GM23338 (cell line): Measurements from ENCODE around the gene DAAM1. TPM values are rescaled to one million over a fixed set of nuclear protein-coding genes. Genes with fewer than 3 reads are reported as not detected.

Experiments used
- ATAC-seq: fragments of 200-7000 bp; cut with Tn5 transposase; 3 replicates; pipeline ENCODE4 v1.9.1; 2020
- DNase-seq: peaks from one replicate; pipeline ENCODE4 v3.0.0-alpha.2; 2015; ENCODE audit warnings: low spot score
- H2AFZ ChIP-seq: fragments of 200-600 bp; sonication (generic); 2 replicates; pipeline ENCODE4 v1.8.0; 2016; ENCODE audit warnings: antibody characterized with exemption, mild to moderate bottlenecking, moderate library complexity
- H3F3A ChIP-seq: fragments of 200-600 bp; sonication (generic); replicated peaks from 2 replicates; pipeline ENCODE4 v1.8.0; 2017; ENCODE audit warnings: antibody characterized with exemption, mixed run types, low read depth
- H3K27ac ChIP-seq: fragments of 200-600 bp; sonication (generic); 2 replicates; pipeline ENCODE4 v1.6.1; 2016; ENCODE audit warnings: low read depth
- H3K27me3 ChIP-seq: fragments of 200-600 bp; sonication (generic); 2 replicates; pipeline ENCODE4 v1.8.0; 2016; ENCODE audit warnings: mild to moderate bottlenecking, mixed run types, moderate library complexity; ENCODE audit not compliant: insufficient read depth
- H3K36me3 ChIP-seq: fragments of 200-600 bp; sonication (generic); 2 replicates; pipeline ENCODE4 v1.8.0; 2016; ENCODE audit warnings: mild to moderate bottlenecking; ENCODE audit not compliant: insufficient read depth
- H3K4me1 ChIP-seq: fragments of 200-600 bp; sonication (generic); 2 replicates; pipeline ENCODE4 v1.8.0; 2016; ENCODE audit warnings: mild to moderate bottlenecking, moderate library complexity; ENCODE audit not compliant: insufficient read depth
- H3K4me2 ChIP-seq: fragments of 200-600 bp; sonication (generic); 2 replicates; pipeline ENCODE4 v1.7.1; 2017; ENCODE audit warnings: mixed run types
- H3K4me3 ChIP-seq: fragments of 200-600 bp; sonication (generic); 2 replicates; pipeline ENCODE4 v1.6.1; 2016; ENCODE audit warnings: mixed run types
- H3K79me2 ChIP-seq: fragments of 200-600 bp; sonication (generic); replicated peaks from 2 replicates; pipeline ENCODE4 v1.8.0; 2017; ENCODE audit warnings: mild to moderate bottlenecking; ENCODE audit not compliant: insufficient read depth
- H3K9me2 ChIP-seq: fragments of 200-600 bp; sonication (generic); 2 replicates; pipeline ENCODE4 v1.8.0; 2017; ENCODE audit not compliant: insufficient read depth
- H4K20me1 ChIP-seq: fragments of 200-600 bp; sonication (generic); replicated peaks from 2 replicates; pipeline ENCODE4 v1.8.0; 2017; ENCODE audit warnings: mild to moderate bottlenecking; ENCODE audit not compliant: insufficient read depth
- H3K27ac Mint-ChIP-seq: 2 replicates; pipeline ENCODE4 v1.8.0; 2020; ENCODE audit warnings: inconsistent platforms, mild to moderate bottlenecking, moderate library complexity, mixed read lengths
- H3K27me3 Mint-ChIP-seq: 3 replicates; pipeline ENCODE4 v1.8.0; 2022; ENCODE audit warnings: low read depth, mild to moderate bottlenecking, moderate library complexity, mixed read lengths, inconsistent platforms; ENCODE audit not compliant: insufficient read depth, poor library complexity
- H3K36me3 Mint-ChIP-seq: 3 replicates; pipeline ENCODE4 v1.8.0; 2021; ENCODE audit warnings: low read depth, mild to moderate bottlenecking, inconsistent platforms, moderate library complexity, mixed read lengths
- H3K4me1 Mint-ChIP-seq: 3 replicates; pipeline ENCODE4 v1.8.0; 2020; ENCODE audit warnings: mild to moderate bottlenecking, inconsistent platforms, mixed read lengths
- H3K4me3 Mint-ChIP-seq: 3 replicates; pipeline ENCODE4 v1.8.0; 2021; ENCODE audit warnings: moderate library complexity, mild to moderate bottlenecking, inconsistent platforms, mixed read lengths
- H3K9me3 Mint-ChIP-seq: 3 replicates; pipeline ENCODE4 v1.8.0; 2020; ENCODE audit warnings: moderate library complexity, mild to moderate bottlenecking, inconsistent platforms, mixed read lengths
- EZH2 ChIP-seq: fragments of 200-600 bp; sonication (generic); IDR thresholded peaks from one replicate; pipeline ENCODE4 v1.8.0; 2017; ENCODE audit warnings: antibody characterized with exemption, mild to moderate bottlenecking, low read depth; ENCODE audit not compliant: unreplicated experiment
- JUNB ChIP-seq: IDR thresholded peaks from one replicate; pipeline ENCODE4 v1.6.1; 2016; ENCODE audit warnings: antibody characterized with exemption; ENCODE audit not compliant: unreplicated experiment
- NANOG ChIP-seq: IDR thresholded peaks from 2 replicates; pipeline ENCODE4 v1.6.1; 2016; ENCODE audit warnings: antibody characterized with exemption, borderline replicate concordance
- POLR2AphosphoS5 ChIP-seq: IDR thresholded peaks from 2 replicates; pipeline ENCODE4 v1.6.1; 2016; ENCODE audit warnings: antibody characterized with exemption, low read depth
- REST ChIP-seq: IDR thresholded peaks from one replicate; pipeline ENCODE4 v1.6.1; 2018; ENCODE audit warnings: antibody characterized with exemption; ENCODE audit not compliant: unreplicated experiment
- ZNF331 ChIP-seq: fragments of 250-450 bp; sonication (Bioruptor Pico); IDR thresholded peaks from 2 replicates; pipeline ENCODE4 v1.5.0; 2020; ENCODE audit warnings: low read depth, mild to moderate bottlenecking, moderate library complexity
- polyA plus RNA-seq: library from polyadenylated mRNA; unstranded; fragments of >200 nt; fragmentation: Nextera tagmentation; extraction: Ambion mirVana; gene quantifications from 2 replicates; pipeline ENCODE4 v1.2.1, GENCODE V29; 2016
- total RNA-seq: library from RNA; depleted of rRNA; stranded (reverse); fragments of >200 nt; shearing (Covaris generic); gene quantifications from 2 replicates; pipeline ENCODE4 v1.2.3, GENCODE V29; 2014
- TF ChIP-seq, protein P1 (sequence below): fragments of 250-450 bp; sonication (Bioruptor Pico); IDR thresholded peaks from 2 replicates; pipeline ENCODE4 v1.5.0; 2020; ENCODE audit warnings: mild to moderate bottlenecking, moderate library complexity

Gene DAAM1
- total and polyA plus RNA-seq, 2 experiments from 2014 or later = 36.3 to 42.1 TPM

DNA sequence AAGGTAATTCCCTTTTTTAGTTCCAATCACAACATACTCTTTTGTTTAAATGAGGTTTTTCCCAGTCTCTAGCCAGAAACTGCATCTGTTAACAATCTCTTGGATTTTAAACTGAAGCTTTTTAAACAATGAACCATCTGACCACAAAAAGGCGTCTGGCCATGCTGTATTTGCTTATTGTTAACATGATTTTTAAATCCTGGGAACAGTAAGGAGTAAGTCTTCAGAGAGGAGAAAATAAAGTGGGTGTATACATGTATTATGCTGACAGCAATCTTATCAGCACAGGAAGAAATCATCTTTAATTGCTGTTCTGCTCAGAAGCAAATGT, 106.2 kb downstream of the DAAM1 start:
- H3K27me3 Mint-ChIP-seq = no peaks in the 10 kb centered on the region
- ATAC-seq (no peak), DNase-seq (no peak)
- Histone ChIP-seq H3K4me3 (no peak overlapping the region), H4K20me1 (no peaks in the 10 kb centered on the region), H3K36me3 (peaks cover 3% of the 10 kb centered on the region; the same call in 1 of the 2 replicates), H3K9me2 (no peaks in the 10 kb centered on the region), H3K79me2 (no peaks in the 10 kb centered on the region), H3K4me1 (no peaks in the 10 kb centered on the region), H3F3A (no peaks in the 10 kb centered on the region), H3K27ac (no peak overlapping the region), H3K4me2 (no peak overlapping the region), H2AFZ (no peak overlapping the region), H3K27me3 (no peaks in the 10 kb centered on the region)
- no peaks in the 10 kb centered on the region for H3K9me3 Mint-ChIP-seq
- H3K4me3 Mint-ChIP-seq = no peak overlapping the region
- H3K36me3 Mint-ChIP-seq = peaks cover 7% of the 10 kb centered on the region; the same call in 1 of the 3 replicates
- TF ChIP-seq ZNF331 (CRISPR knock-in tag) = no peak
- H3K27ac Mint-ChIP-seq = no peak overlapping the region
- H3K4me1 Mint-ChIP-seq = no peaks in the 10 kb centered on the region

- Histone ChIP-seq H3K4me3 (no peak overlapping the region), H3K79me2 (no peaks in the 10 kb centered on the region), H3K27ac (no peak overlapping the region), H3F3A (no peaks in the 10 kb centered on the region), H3K4me2 (no peak overlapping the region), H3K9me2 (no peaks in the 10 kb centered on the region), H3K27me3 (no peaks in the 10 kb centered on the region), H4K20me1 (no peaks in the 10 kb centered on the region), H3K36me3 (peaks cover 3% of the 10 kb centered on the region; the same call in 1 of the 2 replicates), H2AFZ (no peak overlapping the region), H3K4me1 (no peaks in the 10 kb centered on the region)
- H3K9me3 Mint-ChIP-seq = no peaks in the 10 kb centered on the region
- no peaks in the 10 kb centered on the region for H3K4me1 Mint-ChIP-seq
- H3K36me3 Mint-ChIP-seq = peaks cover 7% of the 10 kb centered on the region; the same call in 1 of the 3 replicates
- TF ChIP-seq POLR2AphosphoS5 (no peak), EZH2 (no peak)
- no peaks in the 10 kb centered on the region for H3K27me3 Mint-ChIP-seq
- no peak overlapping the region for H3K27ac Mint-ChIP-seq
- no peak for DNase-seq
- H3K4me3 Mint-ChIP-seq = no peak overlapping the region
- ATAC-seq = no peak
Observed at GRCh38 chr14:59295951-59296350, 107.5 kb downstream of the DAAM1 start.

DNA sequence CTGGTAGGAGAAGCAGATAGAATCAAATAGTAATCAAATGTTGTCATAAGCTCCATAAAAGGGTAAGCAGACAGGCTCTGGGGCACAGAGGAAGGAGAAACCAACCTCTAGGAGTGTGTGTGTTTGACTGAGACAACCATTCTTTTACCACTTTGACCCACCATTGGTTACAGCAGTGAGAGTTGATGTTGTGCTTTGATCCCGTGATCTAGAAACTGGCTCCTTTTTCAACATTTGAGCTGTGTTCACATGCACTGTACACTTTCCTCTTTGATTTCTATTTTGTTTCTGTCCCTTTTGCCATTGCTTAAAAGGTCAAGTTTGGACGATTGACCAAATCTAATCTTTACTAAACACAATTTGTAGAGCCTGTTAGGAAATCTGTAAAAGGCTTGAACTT, 108.0 kb downstream of the DAAM1 start:
- Histone ChIP-seq H3F3A (no peaks in the 10 kb centered on the region), H3K4me2 (no peak overlapping the region), H3K4me1 (no peaks in the 10 kb centered on the region), H3K4me3 (no peak overlapping the region), H3K79me2 (no peaks in the 10 kb centered on the region), H3K27ac (no peak overlapping the region), H2AFZ (no peak overlapping the region), H4K20me1 (no peaks in the 10 kb centered on the region), H3K9me2 (no peaks in the 10 kb centered on the region), H3K27me3 (no peaks in the 10 kb centered on the region), H3K36me3 (peaks cover 2% of the 10 kb centered on the region; the same call in 1 of the 2 replicates)
- peaks cover 7% of the 10 kb centered on the region; the same call in 1 of the 3 replicates for H3K36me3 Mint-ChIP-seq
- H3K4me3 Mint-ChIP-seq = no peak overlapping the region
- no peaks in the 10 kb centered on the region for H3K27me3 Mint-ChIP-seq
- no peaks in the 10 kb centered on the region for H3K4me1 Mint-ChIP-seq
- no peak for DNase-seq
- TF ChIP-seq, protein P1, sequence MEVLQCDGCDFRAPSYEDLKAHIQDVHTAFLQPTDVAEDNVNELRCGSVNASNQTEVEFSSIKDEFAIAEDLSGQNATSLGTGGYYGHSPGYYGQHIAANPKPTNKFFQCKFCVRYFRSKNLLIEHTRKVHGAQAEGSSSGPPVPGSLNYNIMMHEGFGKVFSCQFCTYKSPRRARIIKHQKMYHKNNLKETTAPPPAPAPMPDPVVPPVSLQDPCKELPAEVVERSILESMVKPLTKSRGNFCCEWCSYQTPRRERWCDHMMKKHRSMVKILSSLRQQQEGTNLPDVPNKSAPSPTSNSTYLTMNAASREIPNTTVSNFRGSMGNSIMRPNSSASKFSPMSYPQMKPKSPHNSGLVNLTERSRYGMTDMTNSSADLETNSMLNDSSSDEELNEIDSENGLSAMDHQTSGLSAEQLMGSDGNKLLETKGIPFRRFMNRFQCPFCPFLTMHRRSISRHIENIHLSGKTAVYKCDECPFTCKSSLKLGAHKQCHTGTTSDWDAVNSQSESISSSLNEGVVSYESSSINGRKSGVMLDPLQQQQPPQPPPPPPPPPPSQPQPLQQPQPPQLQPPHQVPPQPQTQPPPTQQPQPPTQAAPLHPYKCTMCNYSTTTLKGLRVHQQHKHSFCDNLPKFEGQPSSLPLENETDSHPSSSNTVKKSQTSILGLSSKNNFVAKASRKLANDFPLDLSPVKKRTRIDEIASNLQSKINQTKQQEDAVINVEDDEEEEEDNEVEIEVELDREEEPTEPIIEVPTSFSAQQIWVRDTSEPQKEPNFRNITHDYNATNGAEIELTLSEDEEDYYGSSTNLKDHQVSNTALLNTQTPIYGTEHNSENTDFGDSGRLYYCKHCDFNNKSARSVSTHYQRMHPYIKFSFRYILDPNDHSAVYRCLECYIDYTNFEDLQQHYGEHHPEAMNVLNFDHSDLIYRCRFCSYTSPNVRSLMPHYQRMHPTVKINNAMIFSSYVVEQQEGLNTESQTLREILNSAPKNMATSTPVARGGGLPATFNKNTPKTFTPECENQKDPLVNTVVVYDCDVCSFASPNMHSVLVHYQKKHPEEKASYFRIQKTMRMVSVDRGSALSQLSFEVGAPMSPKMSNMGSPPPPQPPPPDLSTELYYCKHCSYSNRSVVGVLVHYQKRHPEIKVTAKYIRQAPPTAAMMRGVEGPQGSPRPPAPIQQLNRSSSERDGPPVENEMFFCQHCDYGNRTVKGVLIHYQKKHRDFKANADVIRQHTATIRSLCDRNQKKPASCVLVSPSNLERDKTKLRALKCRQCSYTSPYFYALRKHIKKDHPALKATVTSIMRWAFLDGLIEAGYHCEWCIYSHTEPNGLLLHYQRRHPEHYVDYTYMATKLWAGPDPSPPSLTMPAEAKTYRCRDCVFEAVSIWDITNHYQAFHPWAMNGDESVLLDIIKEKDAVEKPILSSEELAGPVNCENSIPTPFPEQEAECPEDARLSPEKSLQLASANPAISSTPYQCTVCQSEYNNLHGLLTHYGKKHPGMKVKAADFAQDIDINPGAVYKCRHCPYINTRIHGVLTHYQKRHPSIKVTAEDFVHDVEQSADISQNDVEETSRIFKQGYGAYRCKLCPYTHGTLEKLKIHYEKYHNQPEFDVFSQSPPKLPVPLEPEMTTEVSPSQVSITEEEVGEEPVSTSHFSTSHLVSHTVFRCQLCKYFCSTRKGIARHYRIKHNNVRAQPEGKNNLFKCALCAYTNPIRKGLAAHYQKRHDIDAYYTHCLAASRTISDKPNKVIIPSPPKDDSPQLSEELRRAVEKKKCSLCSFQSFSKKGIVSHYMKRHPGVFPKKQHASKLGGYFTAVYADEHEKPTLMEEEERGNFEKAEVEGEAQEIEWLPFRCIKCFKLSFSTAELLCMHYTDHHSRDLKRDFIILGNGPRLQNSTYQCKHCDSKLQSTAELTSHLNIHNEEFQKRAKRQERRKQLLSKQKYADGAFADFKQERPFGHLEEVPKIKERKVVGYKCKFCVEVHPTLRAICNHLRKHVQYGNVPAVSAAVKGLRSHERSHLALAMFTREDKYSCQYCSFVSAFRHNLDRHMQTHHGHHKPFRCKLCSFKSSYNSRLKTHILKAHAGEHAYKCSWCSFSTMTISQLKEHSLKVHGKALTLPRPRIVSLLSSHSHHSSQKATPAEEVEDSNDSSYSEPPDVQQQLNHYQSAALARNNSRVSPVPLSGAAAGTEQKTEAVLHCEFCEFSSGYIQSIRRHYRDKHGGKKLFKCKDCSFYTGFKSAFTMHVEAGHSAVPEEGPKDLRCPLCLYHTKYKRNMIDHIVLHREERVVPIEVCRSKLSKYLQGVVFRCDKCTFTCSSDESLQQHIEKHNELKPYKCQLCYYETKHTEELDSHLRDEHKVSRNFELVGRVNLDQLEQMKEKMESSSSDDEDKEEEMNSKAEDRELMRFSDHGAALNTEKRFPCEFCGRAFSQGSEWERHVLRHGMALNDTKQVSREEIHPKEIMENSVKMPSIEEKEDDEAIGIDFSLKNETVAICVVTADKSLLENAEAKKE (CRISPR knock-in tag) = no peak
- TF ChIP-seq REST (no peak), POLR2AphosphoS5 (no peak), JUNB (no peak), NANOG (no peak), EZH2 (no peak)
- H3K9me3 Mint-ChIP-seq = no peaks in the 10 kb centered on the region
- ATAC-seq = no peak
- H3K27ac Mint-ChIP-seq = no peak overlapping the region
